H1 (cell line): ENCODE measurements around the gene CEP95.

Experiments
- E2F6 ChIP-seq: IDR thresholded peaks from 2 replicates; pipeline ENCODE4 v1.6.1; 2012; ENCODE audit warnings: inconsistent platforms
- EZH2 ChIP-seq: fragments of 200-600 bp; sonication (generic); IDR thresholded peaks from 2 replicates; pipeline ENCODE4 v1.7.1; 2012; ENCODE audit warnings: low read depth, mild to moderate bottlenecking, moderate library complexity, low read length, inconsistent platforms; ENCODE audit not compliant: severe bottlenecking
- GABPA ChIP-seq: IDR thresholded peaks from 2 replicates; pipeline ENCODE4 v1.6.1; 2011; ENCODE audit warnings: mild to moderate bottlenecking, low read length, moderate library complexity, borderline replicate concordance; ENCODE audit not compliant: insufficient read depth
- GTF2F1 ChIP-seq: IDR thresholded peaks from 2 replicates; pipeline ENCODE4 v1.6.1; 2012; ENCODE audit warnings: low read depth, low read length, improper control_type of control experiment, borderline replicate concordance
- POLR2A ChIP-seq, 2 experiments: IDR thresholded peaks; 1 replicate in 1 of 2; 2 replicates in 1 of 2; pipeline ENCODE4 v1.6.1; 2011; ENCODE audit warnings: low read depth in 2 of 2, low read length in 2 of 2, mild to moderate bottlenecking in 2 of 2; ENCODE audit errors: control extremely low read depth in 1 of 2
- POLR2AphosphoS5 ChIP-seq: IDR thresholded peaks from 2 replicates; pipeline ENCODE4 v1.6.1; 2011; ENCODE audit warnings: low read depth, low read length
- SP2 ChIP-seq: IDR thresholded peaks from 2 replicates; pipeline ENCODE4 v1.6.1; 2012; ENCODE audit warnings: mild to moderate bottlenecking, low read length, inconsistent platforms
- TF ChIP-seq, protein P1 (sequence below), 3 experiments: IDR thresholded peaks; 1 replicate in 2 of 3; 2 replicates in 1 of 3; pipeline versions ENCODE4 v1.5.1 to v1.6.1; 2011; ENCODE audit warnings: low read length in 3 of 3, mild to moderate bottlenecking in 3 of 3, inconsistent platforms in 2 of 3, low read depth in 1 of 3, moderate library complexity in 1 of 3; ENCODE audit not compliant: insufficient read depth in 1 of 3; ENCODE audit errors: control extremely low read depth in 1 of 3

DNA sequence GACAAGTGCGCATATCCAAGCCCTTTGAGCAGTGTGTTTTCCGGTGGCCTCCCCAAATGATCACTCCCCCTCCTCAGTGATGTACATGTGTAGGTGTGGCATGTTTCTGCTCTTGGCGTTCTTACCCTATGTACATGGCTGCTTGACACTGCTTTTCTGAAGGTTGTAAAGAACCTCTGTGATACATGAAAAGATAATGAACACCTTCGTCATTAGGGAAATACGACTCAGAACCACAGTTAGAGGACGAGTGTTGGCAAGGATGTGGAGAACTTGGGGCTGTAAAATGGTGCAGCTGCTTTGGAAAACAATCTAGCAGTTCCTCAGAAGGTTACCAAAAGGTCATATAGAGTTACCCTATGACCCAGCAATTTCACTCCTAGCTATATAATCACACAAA lies 28.6 kb downstream of the CEP95 start:
- no peak for TF ChIP-seq POLR2A (IDR thresholded peaks at IDR 0.05; ENCODE audit: control extremely low read depth in 1 of 2, low read depth in 2 of 2, low read length in 2 of 2)
- TF ChIP-seq, protein P1, sequence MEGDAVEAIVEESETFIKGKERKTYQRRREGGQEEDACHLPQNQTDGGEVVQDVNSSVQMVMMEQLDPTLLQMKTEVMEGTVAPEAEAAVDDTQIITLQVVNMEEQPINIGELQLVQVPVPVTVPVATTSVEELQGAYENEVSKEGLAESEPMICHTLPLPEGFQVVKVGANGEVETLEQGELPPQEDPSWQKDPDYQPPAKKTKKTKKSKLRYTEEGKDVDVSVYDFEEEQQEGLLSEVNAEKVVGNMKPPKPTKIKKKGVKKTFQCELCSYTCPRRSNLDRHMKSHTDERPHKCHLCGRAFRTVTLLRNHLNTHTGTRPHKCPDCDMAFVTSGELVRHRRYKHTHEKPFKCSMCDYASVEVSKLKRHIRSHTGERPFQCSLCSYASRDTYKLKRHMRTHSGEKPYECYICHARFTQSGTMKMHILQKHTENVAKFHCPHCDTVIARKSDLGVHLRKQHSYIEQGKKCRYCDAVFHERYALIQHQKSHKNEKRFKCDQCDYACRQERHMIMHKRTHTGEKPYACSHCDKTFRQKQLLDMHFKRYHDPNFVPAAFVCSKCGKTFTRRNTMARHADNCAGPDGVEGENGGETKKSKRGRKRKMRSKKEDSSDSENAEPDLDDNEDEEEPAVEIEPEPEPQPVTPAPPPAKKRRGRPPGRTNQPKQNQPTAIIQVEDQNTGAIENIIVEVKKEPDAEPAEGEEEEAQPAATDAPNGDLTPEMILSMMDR (IDR thresholded peaks at IDR 0.05; ENCODE audit: control extremely low read depth in 1 of 3, insufficient read depth in 1 of 3, low read depth in 1 of 3, low read length in 3 of 3): no peak
- no peak for TF ChIP-seq EZH2
- no peak for TF ChIP-seq SP2
- TF ChIP-seq POLR2AphosphoS5: 0 out of 2 replicates have a peak, but pooled peaks have one; percentile 29
- no peak for TF ChIP-seq GTF2F1
- no peak for TF ChIP-seq E2F6
- no peak for TF ChIP-seq GABPA
